ENCODE measurements around the gene HS2ST1. TPM values are rescaled to one million over a fixed set of nuclear protein-coding genes. Genes with fewer than 3 reads are reported as not detected.

The HS2ST1 gene
- total RNA-seq, 2 experiments from 2014 or later = 16.9 to 20.4 TPM

DNA sequence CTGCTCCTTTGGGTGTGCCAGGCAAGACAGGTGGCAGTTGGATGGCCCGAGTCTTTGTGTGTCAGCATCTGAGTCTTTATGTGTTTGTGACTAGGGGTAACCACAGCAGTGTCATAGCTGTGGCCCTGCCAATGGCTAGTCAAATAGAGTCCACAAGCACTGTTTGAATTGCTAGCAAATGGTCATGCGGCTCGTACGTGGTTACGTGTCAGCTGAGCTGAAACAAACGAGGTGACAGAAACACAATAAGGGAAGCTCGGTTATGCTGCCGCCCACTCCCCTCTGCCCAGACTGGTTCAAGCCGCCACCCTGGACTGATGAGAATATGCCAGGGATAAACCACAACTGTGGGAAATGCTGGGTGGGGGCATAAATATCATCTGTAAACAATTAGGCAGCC, 239.9 kb downstream of the HS2ST1 start:
- no peak overlapping the region for H3K4me3 Mint-ChIP-seq
- no peaks in the 10 kb centered on the region for H3K9me3 Mint-ChIP-seq
- H3K27me3 Mint-ChIP-seq = peaks cover 26% of the 10 kb centered on the region
- POLR2A ChIA-PET = no interaction called here
- H3K27ac Mint-ChIP-seq = no peak overlapping the region
- peaks cover 13% of the 10 kb centered on the region for H3K4me1 Mint-ChIP-seq
- CTCF ChIA-PET = no interaction called here
- no peak for DNase-seq
- H3K36me3 Mint-ChIP-seq (ENCODE audit: low read depth) = no peaks in the 10 kb centered on the region

DNA sequence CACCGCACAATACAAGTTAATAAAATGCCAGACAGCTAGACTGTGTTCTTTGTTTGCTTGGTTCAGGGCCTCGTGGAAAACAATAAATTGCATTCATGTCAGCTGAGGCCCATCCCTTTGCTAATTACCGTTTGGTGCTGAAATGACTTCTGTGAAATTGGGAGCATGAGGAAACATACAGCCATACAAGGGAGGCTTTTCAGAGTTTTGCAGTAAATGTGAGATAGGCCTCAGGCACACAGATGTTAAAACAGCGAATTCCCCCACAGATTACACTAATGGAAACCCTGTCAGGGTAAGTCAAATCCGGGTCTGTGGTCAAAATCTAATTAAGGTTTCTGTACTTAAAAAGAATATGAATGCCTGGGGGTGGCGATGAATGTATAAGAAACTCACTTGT, 240.7 kb downstream of the HS2ST1 start:
- peaks cover 20% of the 10 kb centered on the region for H3K27me3 Mint-ChIP-seq
- DNase-seq = no peak
- H3K4me1 Mint-ChIP-seq = peaks cover 13% of the 10 kb centered on the region
- H3K27ac Mint-ChIP-seq = no peak overlapping the region
- H3K36me3 Mint-ChIP-seq (ENCODE audit: low read depth) = no peaks in the 10 kb centered on the region
- H3K9me3 Mint-ChIP-seq = no peaks in the 10 kb centered on the region
- H3K4me3 Mint-ChIP-seq = no peak overlapping the region
- POLR2A ChIA-PET = no interaction called here
- CTCF ChIA-PET = no interaction called here

DNA sequence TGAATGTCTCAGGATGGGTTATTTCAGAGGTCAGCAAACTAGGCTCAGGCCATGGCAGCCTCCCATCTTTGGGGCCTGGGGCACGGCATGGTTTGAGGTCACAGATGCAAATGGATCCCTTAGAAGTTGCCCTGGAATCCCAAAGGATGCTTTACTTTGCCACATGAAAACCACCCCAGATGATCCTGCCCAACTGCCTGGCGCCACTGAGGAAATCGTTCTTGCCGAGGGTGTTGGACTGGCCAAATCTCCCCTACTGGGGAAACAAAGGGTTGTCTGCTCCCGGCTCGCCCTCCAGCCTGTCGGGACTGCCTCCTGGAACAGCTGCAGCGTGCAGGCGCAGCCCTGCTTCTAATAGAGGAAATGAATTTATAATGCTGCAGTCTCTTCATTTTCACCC, 241.2 kb downstream of the HS2ST1 start:
- no peak overlapping the region for H3K4me3 Mint-ChIP-seq
- CTCF ChIA-PET = no interaction called here
- H3K27me3 Mint-ChIP-seq = peaks cover 20% of the 10 kb centered on the region
- H3K9me3 Mint-ChIP-seq = no peaks in the 10 kb centered on the region
- no peak for DNase-seq
- no peaks in the 10 kb centered on the region for H3K36me3 Mint-ChIP-seq (ENCODE audit: low read depth)
- POLR2A ChIA-PET = no interaction called here
- no peak overlapping the region for H3K27ac Mint-ChIP-seq
- peaks cover 13% of the 10 kb centered on the region for H3K4me1 Mint-ChIP-seq

DNA sequence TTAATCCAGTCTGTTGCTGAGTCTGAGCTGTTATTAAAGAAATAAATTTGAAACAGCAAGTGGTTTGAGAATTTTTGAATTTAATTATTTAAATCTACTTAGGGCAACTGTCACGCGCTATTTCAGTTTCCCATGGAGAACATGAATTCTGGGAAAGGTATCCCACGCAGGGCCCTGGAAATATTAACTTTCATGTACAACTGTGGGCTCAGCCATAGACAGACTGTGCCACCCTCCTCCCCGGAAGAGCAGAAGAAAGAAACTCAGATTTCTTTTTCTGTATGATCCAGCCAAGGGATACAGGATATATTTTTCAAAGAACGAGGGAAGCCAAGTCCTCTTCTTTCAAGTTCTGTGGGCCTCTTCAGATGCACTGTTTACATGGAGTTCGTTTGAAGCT, 241.7 kb downstream of the HS2ST1 start:
- Mint-ChIP-seq H3K9me3 (no peaks in the 10 kb centered on the region), H3K4me3 (no peak overlapping the region), H3K27ac (no peak overlapping the region), H3K27me3 (peaks cover 16% of the 10 kb centered on the region), H3K4me1 (peaks cover 11% of the 10 kb centered on the region), H3K36me3 (ENCODE audit: low read depth) (no peaks in the 10 kb centered on the region)
- CTCF ChIA-PET = no interaction called here
- DNase-seq = no peak
- POLR2A ChIA-PET = no interaction called here

DNA sequence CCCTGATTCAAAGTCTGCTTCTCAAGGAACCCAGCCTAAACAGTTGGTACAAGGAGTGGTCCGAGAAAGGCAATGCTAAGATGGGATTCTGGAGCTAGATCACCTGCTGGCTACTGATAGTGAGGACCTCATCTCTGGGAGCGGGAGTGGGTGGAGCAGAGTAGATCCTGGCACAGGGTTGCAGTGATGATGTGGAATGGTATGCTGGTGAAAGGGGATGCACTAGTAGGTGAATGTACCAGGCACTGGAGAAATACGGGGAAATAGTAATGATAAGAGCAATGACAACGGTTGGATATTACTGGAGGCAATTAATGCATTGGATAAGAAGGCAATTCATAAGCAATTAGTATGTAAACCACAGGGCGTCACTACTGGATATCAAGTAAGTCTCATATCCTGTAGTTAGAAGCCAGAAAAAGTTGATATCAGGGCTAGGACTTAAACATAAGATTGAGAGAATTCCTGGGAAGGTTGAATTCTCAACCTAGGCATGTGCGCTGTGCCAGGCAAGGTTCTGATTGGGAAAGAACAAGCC, 245.0 kb downstream of the HS2ST1 start:
- CTCF ChIA-PET = no interaction called here
- POLR2A ChIA-PET = no interaction called here
- H3K4me1 Mint-ChIP-seq = no peaks in the 10 kb centered on the region

More for the DNA sequence above, 245.0 kb downstream of the HS2ST1 start:
- H3K27me3 Mint-ChIP-seq = no peaks in the 10 kb centered on the region
- no peaks in the 10 kb centered on the region for H3K36me3 Mint-ChIP-seq (ENCODE audit: low read depth)
- H3K27ac Mint-ChIP-seq = no peak overlapping the region
- no peak for DNase-seq
- H3K4me3 Mint-ChIP-seq = no peak overlapping the region
- no peaks in the 10 kb centered on the region for H3K9me3 Mint-ChIP-seq

Other genes starting within 250 kb of the HS2ST1 start
- gene SH3GLB1, start 210.1 kb upstream of the HS2ST1 start, total RNA-seq = 10 to 100 TPM; 79.6 to 82.8 TPM
- gene SELENOF, start 509 bp upstream of the HS2ST1 start, total RNA-seq = 100 to 1,000 TPM; 178 to 180 TPM

Data from activated CD4-positive, alpha-beta memory T cell treated with anti-CD3 and anti-CD28 coated beads, Interleukin-2, amount 10 ng/mL, durations not matched to agents 7 days and 5 days (primary cell).